ENCODE data around the gene ONECUT1.
A peak's percentile ranks its signal among the peaks of the same experiment; 100 is the strongest.

- TF ChIP-seq POLR2A (IDR thresholded peaks at IDR 0.05; ENCODE audit: borderline replicate concordance, extremely low read depth, insufficient read depth, insufficient read length): no peak
- peak; percentile 17; the same call in 1 of the 2 replicates for TF ChIP-seq REST (IDR thresholded peaks at IDR 0.05; ENCODE audit: low read depth)
- no peak for TF ChIP-seq CTCF (IDR thresholded peaks at IDR 0.05 in 2 of 3, conservative IDR thresholded peaks at IDR 0.05 in 1 of 3; ENCODE audit: borderline replicate concordance in 1 of 3, insufficient read depth in 1 of 3, low read depth in 2 of 3, low read length in 2 of 3)
- no peak for TF ChIP-seq RAD21 (IDR thresholded peaks at IDR 0.05; ENCODE audit: low read depth)
- TF ChIP-seq EZH2phosphoT487 (IDR thresholded peaks at IDR 0.05; ENCODE audit: borderline replicate concordance): no peak
Measured at GRCh38 chr15:52783191-52783829, 6.8 kb downstream of the ONECUT1 start.

All from HCT116 (cell line).